Adrenal gland (tissue), 5 donors: ENCODE measurements around the gene UBXN6.

Experiments used
- CTCF ChIP-seq, 6 experiments: fragments of 450-650 bp in 4 of 6; fragments of 200-600 bp in 2 of 6; sonication (generic) in 1 of 6; IDR thresholded peaks; 1 replicate in 5 of 6; 2 replicates in 1 of 6; pipeline versions ENCODE4 v1.5.1 to v1.8.0; 2016 to 2021; ENCODE audit warnings: antibody characterized with exemption in 6 of 6, mild to moderate bottlenecking in 2 of 6, moderate library complexity in 1 of 6
- POLR2A ChIP-seq, 2 donors: fragments of 450-650 bp; IDR thresholded peaks; one replicate each; pipeline ENCODE4 v1.6.1; 2017; ENCODE audit warnings: antibody characterized with exemption in 2 of 2, mild to moderate bottlenecking in 2 of 2, moderate library complexity in 1 of 2
- donor health status: DM: no; HTN: no; CAD: no.

GRCh38 chr19:4498694-4499093 is 41.1 kb upstream of the UBXN6 start:
- TF ChIP-seq CTCF (IDR thresholded peaks at IDR 0.05): no peak
- TF ChIP-seq POLR2A (IDR thresholded peaks at IDR 0.05): no peak
